ENCODE measurements around the gene ACTL6B. TPM values are rescaled to one million over a fixed set of nuclear protein-coding genes. Genes with fewer than 3 reads are reported as not detected.
A peak's percentile ranks its signal among the peaks of the same experiment; 100 is the strongest.

ACTL6B gene
- total RNA-seq, 1 donor from 2014 or later = not detected

DNA sequence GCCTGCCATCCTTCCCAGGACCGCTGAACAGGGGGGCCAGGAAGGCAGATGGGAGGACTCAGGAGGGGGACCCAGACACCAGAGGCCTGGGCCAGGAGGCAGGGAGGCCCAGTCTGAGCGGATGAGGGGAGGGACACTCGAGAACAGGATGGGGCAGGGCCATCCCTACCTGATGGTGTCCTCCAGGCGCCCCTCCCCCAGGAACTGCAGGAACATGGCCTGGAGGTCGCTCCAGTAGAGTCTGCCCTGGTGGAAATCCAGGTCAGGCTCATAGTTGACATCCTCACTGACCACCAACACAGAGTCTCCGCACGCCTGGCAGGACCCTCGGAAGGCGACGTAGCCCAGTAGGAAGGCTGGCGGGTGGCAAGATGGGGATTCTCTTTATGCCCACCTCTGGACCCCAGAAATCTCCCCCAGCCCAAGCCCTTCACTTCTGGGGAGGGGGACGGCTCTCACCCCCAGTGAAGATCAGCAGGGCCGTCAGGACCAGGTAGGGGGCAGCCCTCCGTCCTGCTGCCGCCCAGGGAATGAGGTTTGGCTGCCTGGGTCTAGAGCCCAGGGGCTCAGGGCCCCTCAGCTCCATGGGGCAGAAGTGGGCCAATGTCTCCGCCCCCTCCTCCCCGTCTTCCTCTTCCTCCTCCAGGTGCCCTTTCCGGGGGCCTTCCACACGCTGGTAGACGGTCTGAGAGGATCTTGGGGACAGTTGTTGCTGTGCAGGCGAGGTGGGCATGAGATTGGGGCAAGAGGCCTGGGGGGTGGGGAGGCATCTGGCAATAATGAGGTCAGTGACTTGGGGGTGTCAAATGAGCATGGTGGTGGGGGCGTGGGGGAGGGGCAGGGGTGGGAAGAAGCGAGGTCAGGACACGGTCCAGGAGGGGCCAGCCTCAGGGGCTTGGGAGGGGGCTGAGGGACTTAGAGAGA lies 15.5 kb downstream of the ACTL6B start:
- ATAC-seq = peak; percentile 26
- DNase-seq (ENCODE audit: low spot score) = no peak
- intact Hi-C loops (cut with DNase I) = no loop called here

DNA sequence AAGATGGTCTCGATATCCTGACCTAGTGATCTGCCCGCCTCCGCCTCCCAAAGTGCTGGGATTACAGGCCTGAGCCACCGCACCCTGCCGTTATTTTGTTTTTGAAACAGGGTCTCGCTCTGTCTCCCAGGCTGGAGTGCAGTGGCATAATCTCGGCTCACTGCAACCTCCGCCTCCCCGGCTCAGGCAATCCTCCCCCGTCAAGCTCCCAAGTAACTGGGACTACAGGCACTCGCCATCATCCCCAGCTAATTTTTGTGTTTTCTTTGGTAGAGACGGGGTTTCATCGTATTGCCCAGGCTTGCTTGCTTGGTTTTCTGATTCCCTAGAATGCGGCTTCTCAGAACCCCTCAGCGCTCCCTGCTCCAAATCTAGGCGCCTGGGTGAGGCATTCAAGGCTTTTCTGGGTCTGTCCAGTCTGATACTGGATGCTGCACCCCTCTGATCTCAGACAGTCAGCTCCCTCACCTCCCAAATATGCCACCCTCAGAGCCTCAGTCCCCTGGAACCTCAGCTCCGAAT lies 16.2 kb downstream of the ACTL6B start:
- intact Hi-C loops (cut with DNase I) = no loop called here
- DNase-seq (ENCODE audit: low spot score) = no peak
- ATAC-seq = no peak

DNA sequence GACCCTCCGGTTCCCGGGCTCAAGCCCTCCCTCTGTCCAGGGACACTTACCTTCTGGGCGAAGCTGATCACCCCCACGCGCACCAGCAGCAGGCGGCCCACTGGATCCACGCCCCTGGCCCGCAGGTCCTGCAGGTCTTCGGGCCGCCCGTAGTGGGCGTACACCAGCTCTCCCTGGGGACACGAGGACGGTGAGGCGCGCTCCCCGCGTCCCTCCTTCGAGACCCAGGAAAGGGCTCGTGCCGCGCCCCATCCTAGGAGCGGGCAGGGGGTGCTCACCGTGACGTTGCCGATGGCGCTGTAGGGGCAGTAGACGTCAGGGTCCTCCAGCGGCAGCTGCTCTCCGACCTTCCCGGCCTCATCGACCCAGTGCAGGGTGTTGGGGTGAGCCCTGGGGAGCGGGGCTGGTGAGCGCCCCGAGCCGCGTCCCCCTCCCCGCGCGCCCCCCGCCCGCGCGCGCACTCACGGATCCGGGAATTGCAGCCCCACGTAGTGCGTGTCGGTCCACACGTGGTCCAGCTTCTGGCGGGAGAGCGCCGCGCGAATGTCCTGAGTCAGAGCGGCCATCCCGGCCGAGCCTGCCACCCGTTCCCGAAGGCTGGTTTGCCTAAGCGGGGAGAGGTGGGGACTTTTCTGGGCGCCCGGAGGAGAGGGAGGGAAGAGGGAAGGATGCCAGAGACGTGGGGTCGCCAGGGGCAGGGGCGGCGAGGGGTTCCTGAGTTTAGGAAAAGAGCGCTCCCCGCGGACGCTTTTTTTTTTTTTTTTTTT lies 23.1 kb downstream of the ACTL6B start:
- ATAC-seq = peak; percentile 61

DNA sequence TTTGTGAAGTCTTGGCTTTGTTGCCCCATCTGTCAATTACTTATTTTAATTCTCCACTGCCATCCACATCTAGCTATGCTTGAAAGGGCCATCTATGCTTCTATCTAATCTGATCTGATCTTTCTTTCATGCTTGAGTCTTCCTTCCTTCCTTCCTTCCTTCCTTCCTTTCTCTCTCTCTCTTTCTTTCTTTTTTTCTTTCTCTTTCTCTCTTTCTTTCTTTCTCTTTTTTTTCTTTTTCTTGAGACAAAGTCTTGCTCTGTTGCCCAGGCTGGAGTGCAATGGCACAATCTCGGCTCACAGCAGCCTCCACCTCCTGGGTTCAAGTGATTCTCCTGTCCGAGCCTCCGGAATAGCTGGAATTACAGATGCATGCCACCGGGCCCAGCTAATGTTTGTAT lies 26.2 kb downstream of the ACTL6B start:
- intact Hi-C loops (cut with DNase I) = no loop called here
- no peak for DNase-seq (ENCODE audit: low spot score)
- ATAC-seq = no peak

More for the DNA sequence above, 23.1 kb downstream of the ACTL6B start:
- intact Hi-C loops (cut with DNase I) = no loop called here
- DNase-seq (ENCODE audit: low spot score) = no peak

DNA sequence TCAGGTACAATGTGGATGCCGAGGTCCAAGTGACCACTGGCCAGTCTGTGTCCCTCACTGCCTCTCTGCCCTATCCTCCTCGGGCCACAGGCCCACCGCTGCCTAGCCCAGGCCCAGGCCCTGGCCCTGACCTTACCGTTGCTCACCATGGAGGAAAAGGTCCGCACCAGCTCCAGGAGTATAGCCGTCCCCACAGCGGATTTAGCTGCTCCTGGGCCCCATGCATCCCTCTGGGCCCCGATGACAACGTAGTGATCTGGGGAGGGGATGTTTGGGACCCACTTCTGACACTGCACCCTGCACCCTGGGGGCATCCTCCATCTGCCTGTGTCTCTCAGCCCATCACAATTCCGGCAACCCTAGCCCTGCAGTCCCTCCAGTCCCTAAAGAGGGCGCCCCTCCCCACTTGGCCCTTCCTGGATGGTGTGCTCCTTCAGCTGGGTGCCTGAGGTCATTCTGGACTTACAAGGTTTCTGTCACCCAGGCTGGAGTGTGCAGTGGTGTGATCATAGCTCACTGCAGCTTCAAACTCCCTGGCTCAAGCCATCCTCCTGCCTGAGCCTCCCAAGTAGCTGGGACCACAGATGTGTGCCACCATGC lies 27.0 kb downstream of the ACTL6B start:
- DNase-seq (ENCODE audit: low spot score) = no peak
- intact Hi-C loops (cut with DNase I) = no loop called here
- ATAC-seq = no peak

DNA sequence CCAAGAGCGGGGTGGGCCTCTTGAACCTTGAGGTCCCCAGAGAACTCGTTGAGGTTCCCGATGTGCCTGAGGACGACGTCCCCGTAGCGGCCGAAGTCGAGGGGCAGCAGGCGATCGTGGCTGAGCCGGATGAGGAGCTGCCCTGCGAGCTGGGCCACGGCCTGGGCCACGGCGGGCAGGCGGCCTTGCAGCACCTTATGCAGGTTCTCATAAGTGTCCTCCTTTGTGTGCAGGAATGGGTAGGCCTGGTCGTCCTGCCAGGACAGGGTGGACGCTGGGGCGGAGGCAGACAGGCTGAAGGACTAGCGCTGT lies 29.1 kb downstream of the ACTL6B start:
- ATAC-seq (no peak), DNase-seq (ENCODE audit: low spot score) (no peak)
- intact Hi-C loops (cut with DNase I) = no loop called here

DNA sequence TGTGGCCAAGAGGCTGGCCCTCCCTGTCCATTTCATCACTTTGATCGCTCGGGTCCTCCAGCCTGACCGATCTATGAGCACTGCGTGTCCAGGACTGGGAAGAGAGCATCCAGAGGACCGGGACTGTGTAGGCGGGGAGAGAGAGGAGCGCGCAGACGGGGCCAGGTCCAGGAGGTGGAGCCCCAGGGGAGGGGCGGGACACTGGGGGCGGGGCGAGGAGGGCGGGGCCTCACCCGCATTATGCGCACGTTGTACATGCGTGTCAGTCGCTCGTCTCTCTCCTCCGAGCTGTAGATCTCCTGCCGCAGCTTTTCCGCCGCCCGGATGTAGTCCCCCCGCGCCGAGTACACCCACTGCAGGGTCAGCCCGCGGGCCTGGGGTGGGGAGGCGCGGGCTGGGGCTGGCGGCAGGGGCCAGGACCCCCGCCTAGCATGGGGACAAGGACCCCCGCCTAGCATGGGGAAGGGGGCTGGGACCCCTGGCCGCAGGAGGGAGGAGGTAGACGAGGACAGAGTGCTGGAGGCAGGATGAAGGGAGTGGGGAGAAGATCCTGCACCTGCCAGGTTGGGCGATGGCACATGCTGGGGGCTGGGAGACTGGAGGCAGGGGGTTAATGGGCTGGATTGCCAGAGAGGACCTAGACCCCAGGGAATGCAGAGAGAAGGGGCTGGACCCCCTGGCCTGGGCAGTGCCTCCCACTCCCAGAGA lies 29.6 kb downstream of the ACTL6B start:
- peak; percentile 92 for ATAC-seq
- intact Hi-C loops (cut with DNase I) = no loop called here
- peak; percentile 86 for DNase-seq (ENCODE audit: low spot score)

DNA sequence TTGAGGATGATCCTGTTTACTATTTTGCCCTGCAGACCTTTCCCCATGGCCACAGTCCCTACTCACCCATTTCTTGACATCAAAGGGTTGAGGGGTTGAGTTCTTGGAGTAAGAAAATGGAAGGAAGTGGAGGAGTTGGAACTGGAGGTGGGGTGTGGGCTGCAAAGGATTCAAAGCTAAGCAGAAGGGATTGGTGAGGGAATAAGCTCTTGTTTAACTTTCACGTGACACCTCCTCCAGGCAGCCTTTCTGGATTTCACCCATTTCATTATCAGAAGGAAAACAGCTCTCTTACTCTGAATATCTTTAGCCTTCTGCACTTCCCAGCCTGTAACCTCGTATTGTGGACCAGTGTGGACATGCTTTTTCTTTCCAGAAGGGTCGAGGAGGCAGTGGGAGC lies 30.2 kb downstream of the ACTL6B start:
- intact Hi-C loops (cut with DNase I) = no loop called here
- no peak for DNase-seq (ENCODE audit: low spot score)
- ATAC-seq = no peak

DNA sequence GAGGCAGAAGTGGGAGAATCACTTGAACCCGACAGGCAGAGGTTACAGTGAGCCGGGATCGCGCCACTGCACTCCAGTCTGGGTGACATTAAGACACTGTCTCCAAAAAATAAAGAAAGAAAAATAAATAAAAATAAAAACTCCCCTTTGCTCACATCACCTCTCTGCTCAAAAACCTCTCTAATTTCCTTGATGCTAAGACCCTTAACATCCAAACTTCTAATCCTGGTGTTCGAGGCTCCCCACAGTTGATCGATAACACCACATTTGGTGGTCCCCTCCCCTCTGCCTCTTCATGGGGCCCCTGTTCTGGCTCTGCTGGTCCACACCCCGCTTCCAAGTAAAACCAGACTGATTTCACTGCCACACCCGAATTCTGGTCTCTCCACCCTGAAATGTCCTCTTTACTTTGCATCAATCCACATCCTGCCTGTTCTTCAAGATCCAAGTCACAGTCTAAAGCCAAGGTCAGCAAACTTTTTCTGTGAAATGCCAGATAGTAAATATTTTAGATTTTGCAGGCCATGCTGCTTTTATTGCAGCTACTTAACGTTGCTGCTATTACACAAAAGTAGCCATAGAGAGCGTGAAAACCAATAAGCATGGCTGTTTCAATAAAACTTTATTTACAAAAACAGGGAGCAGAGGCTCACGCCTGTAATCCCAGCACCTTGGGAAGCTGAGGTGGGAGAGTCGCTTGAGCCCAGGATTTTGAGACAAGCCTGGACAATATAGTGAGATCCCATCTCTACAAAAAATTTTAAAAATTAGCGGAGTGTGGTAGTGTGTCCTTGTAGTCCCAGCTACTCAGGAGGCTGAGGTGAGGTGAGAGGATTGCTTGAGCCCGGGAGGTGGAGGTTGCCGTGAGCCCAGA lies 32.1 kb downstream of the ACTL6B start:
- peak; percentile 49 for ATAC-seq
- intact Hi-C loops (cut with DNase I) = loop anchor here (5.0 kb wide), 1 partner anchor 1478 kb away; no protein-coding TSS in a partner anchor
- no peak for DNase-seq (ENCODE audit: low spot score)

DNA sequence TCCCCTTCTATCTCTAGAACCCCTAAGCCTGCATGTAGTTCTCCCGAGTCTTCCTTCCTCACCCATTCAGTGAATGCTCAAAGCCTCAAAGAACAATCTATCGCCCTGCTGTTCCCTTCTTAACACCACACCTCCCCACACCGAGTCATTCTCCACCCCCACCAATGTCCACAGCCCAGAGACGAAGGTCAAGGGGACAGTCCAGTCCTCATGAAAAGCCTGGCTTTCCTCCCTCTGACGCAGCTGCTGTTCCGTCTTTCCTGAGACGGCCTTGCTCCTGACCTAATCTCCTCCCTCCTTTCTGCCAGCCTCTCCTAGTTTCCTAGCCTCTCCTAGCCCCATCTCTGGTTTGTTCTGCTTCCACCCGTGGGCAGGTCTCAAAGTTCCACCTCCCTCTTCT lies 34.7 kb downstream of the ACTL6B start:
- no peak for DNase-seq (ENCODE audit: low spot score)
- no peak for ATAC-seq
- intact Hi-C loops (cut with DNase I) = loop anchor here (5.0 kb wide), 1 partner anchor 1481 kb away; no protein-coding TSS in a partner anchor

DNA sequence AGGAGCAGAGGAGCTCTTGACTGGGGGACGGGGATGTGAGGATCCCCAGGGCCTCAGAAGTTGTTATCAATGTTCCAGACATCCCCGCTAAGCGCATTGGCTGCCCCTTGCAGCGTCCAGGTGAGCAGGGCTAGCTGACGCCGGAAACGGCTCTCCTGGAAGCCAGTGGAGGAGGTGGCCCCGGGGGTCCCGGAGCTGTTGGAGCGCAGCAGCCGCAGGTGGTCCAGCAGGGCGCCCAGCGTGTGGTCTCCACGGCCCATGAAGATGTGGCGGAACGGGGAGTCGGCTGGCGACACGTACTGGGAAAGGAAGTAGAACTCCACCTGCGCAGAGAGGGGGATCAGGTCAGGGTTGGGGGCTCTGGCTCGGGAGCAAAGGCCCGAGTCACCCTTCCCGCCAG lies 35.4 kb downstream of the ACTL6B start:
- intact Hi-C loops (cut with DNase I) = loop anchor here (5.0 kb wide), 1 partner anchor 1481 kb away; no protein-coding TSS in a partner anchor
- DNase-seq (ENCODE audit: low spot score) (no peak), ATAC-seq (no peak)

DNA sequence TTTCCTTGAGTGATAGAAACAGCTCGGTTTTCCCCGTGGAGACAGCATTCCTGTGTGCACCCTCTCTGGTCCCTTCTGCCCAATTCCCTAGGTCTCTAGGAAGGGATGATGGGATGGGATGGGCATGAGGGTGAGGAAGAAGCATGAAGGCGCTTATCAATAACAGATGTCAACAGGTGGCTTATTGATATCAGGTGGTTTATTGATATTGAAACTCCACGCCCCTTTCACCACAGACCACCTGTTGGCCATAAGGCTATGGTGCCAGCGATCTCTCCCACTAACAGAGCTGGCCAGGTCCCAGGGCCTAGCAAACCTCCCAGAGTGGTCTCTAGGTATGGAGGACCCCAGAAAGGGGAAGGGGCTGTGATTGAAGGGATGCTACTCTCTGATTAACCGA lies 36.0 kb downstream of the ACTL6B start:
- DNase-seq (ENCODE audit: low spot score) = no peak
- ATAC-seq = no peak
- intact Hi-C loops (cut with DNase I) = loop anchor here (5.0 kb wide), 1 partner anchor 1482 kb away; no protein-coding TSS in a partner anchor

DNA sequence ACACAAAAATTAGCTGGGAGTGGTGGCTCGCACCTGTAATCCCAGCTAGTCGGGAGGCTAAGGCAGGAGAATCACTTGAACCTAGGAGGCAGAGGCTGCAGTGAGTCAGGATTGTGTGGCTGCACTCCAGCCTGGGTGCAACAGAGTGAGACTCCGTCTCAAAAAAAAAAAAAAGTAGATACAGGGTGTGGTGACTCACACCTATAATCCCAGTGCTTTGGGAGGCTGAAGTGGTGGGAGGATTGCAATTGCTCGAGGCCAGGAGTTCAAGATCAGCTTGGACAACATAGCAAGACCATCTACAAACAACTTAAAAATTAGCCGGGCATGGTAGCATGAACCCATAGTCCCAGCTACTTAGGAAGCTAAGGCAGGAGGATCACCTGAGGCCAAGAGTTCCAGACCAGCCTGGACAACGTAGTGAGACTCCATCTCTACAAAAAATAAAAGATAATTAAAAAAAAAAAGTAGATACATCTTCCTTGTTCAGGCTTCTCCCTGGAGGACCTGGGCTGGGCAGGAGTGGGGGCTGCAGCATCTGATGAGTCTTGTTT lies 41.9 kb downstream of the ACTL6B start:
- intact Hi-C loops (cut with DNase I) = no loop called here
- ATAC-seq (no peak), DNase-seq (ENCODE audit: low spot score) (no peak)

DNA sequence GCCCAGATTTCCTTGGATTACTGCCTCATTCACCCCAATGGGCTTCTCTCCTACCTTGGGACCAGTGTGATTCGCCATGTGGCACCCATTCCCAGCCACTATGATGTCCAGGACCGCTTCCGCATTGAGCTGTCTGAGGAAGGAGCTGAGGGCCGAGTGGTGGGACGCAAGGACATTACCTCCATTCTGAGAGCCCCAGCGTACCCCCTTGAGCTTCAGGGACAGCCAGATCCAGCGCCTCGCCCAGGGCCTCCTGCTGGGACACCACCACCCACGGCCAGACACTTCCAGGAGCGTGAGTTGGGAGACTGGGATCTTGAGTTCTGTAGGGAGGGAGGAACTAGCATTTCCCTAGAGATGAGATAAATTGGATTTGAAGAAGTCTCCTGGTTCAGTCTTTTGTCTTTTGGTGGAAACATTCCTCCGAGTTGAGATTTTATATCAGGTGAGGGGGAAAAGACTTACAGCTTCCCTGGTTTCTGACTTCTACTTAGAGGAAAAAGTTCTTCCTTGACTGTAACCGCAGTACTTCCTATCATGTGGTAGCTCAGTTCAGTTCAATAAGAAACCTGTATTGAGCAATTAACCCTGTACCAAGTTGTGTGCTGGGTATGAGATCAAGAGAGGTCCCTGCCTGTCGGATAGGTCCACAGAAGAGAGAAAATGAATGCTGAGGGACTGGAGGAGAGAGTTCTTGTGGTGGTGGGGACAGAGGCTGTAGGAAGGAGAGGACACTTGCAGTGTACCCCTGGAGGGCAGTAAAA lies 42.7 kb downstream of the ACTL6B start:
- ATAC-seq (no peak), DNase-seq (ENCODE audit: low spot score) (no peak)
- intact Hi-C loops (cut with DNase I) = no loop called here

DNA sequence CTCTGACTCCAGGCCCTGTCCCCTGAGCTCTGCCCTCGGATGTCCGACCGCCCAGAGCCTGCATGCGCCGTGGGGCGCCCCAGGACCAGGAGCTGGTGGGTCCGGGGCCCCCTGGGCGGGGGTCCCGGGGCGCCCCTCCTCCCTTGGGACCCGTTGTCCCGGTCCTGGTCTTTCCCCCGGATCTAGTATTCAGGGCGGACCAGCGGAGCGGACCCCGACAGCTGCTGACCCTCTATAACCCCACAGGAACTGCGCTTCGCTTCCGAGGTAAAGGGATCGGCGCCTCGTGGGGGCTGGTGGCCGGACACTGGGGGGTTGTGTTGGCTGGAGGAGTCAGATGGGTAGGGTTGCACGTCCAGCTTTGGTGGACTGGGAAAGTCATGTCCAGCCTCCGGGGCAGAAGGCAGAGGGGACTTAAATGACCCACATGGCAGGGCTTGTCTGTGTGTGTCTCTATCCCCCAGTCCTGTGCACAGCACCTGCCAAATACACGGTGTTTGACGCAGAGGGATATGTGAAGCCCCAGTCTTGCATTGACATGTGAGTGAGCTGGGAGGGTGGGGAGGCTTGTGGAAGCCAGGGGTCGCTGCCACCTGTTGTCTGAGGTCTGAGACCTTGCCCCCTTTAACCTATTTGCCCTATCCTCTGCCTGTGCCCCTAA lies 43.4 kb downstream of the ACTL6B start:
- intact Hi-C loops (cut with DNase I) = no loop called here
- DNase-seq (ENCODE audit: low spot score) (no peak), ATAC-seq (peak; percentile 7)

DNA sequence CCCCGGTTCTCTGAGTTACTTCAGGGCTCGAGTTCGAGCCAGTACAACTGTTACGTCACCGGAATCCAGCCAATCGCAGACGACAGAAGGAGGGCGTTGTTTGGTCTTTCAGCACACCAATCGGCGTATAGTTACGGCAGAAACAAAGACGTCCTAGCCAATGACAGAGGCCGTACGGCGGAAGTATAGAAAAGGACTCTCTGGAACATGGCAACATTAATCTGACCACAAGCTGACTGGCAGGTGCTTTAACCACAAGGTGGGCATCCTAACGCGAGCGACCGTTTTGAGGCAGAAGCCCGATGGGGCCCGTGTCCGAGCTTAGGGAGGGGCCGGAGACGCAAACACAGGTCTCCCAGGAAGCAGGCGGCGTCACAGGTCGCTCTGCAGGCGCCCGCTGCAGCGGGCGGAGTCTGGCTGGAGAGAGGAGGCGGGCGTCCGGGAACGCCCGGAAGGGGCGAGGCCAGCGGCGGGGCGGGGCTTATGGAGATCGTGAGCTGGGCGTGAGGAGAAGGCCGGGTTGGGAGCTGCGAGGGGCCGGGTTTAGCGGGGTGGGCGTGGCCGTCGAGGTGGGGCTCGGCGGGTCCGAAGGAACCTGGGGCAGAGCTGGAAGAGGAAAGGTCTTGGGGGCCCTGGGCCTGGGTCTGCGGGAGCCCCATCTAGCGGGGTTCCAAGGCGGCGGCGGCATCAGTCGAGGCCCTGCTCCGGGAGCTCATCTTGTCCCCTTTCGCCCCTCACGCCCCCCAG lies 44.1 kb downstream of the ACTL6B start, which contains the start of gene MOSPD3:
Gene MOSPD3 (plus strand): TSS at position 558 of the 747 bp plus-strand sequence. CDS start 252 bp downstream, outside the sequence.
- intact Hi-C loops (cut with DNase I) = no loop called here
- DNase-seq (ENCODE audit: low spot score) (peak; percentile 99), ATAC-seq (peak; percentile 97)
